ENCODE data around the gene HS1BP3. TPM values are rescaled to one million over a fixed set of nuclear protein-coding genes. Genes with fewer than 3 reads are reported as not detected.

HS1BP3 gene
- total and polyA plus RNA-seq, 9 of the 15 experiments (the other 6 are each of a cell fraction or from before 2014, with no cell fraction given) = 0.41 to 8.3 (median 5.9) TPM

DNA sequence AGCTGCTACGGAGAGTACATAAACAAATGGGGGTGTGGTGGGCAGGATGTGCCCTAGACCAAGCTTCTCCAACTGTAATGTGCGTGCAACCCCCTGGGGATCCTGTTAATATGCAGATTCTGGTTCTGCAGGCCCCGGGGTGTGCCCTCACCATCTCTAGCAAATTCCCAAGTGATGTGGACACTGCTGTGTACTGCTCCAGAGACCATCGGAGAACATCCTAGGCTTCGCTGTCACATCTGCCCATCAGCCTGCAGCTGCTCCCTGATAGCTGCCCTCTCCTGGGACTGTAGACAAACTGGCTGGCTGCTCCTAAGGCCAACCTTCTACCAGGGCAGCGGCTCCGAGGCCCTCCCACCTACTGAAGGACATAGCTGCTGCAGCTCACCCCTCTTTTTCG is 3.2 kb downstream of the HS1BP3 start (continued):
- TF ChIP-seq, protein P1, sequence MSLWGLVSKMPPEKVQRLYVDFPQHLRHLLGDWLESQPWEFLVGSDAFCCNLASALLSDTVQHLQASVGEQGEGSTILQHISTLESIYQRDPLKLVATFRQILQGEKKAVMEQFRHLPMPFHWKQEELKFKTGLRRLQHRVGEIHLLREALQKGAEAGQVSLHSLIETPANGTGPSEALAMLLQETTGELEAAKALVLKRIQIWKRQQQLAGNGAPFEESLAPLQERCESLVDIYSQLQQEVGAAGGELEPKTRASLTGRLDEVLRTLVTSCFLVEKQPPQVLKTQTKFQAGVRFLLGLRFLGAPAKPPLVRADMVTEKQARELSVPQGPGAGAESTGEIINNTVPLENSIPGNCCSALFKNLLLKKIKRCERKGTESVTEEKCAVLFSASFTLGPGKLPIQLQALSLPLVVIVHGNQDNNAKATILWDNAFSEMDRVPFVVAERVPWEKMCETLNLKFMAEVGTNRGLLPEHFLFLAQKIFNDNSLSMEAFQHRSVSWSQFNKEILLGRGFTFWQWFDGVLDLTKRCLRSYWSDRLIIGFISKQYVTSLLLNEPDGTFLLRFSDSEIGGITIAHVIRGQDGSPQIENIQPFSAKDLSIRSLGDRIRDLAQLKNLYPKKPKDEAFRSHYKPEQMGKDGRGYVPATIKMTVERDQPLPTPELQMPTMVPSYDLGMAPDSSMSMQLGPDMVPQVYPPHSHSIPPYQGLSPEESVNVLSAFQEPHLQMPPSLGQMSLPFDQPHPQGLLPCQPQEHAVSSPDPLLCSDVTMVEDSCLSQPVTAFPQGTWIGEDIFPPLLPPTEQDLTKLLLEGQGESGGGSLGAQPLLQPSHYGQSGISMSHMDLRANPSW (CRISPR knock-in tag; IDR thresholded peaks at IDR 0.05) = no peak
- no peak for TF ChIP-seq KDM4B (IDR thresholded peaks at IDR 0.05; ENCODE audit: borderline replicate concordance in 2 of 2, low read depth in 1 of 2)

DNA sequence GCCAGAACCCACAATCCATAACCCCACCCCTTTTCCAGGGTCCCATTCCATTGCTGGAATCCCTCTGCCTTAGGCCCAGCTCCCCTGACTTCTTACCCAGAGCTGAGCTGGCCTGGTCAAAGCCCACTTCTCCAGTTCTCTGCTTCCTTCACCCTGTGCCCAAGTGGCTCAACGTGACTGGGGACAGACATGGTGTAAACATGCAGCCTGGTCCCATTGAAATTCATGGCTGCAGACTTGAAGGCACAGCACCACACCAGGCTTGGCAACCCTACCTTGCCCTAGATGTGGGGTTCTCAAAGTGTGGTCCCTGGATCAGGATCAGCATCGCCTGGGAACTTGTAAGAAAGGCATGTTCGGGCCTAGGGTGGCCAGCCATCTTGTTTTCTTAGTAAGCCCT is 3.7 kb downstream of the HS1BP3 start:
- TF ChIP-seq ZNF830 (CRISPR knock-in tag; IDR thresholded peaks at IDR 0.05) (no peak), MCM2 (IDR thresholded peaks at IDR 0.05; ENCODE audit: low read depth) (no peak), MBD2 (IDR thresholded peaks at IDR 0.05; ENCODE audit: borderline replicate concordance, low read depth) (no peak)
- TF ChIP-seq, protein P2, sequence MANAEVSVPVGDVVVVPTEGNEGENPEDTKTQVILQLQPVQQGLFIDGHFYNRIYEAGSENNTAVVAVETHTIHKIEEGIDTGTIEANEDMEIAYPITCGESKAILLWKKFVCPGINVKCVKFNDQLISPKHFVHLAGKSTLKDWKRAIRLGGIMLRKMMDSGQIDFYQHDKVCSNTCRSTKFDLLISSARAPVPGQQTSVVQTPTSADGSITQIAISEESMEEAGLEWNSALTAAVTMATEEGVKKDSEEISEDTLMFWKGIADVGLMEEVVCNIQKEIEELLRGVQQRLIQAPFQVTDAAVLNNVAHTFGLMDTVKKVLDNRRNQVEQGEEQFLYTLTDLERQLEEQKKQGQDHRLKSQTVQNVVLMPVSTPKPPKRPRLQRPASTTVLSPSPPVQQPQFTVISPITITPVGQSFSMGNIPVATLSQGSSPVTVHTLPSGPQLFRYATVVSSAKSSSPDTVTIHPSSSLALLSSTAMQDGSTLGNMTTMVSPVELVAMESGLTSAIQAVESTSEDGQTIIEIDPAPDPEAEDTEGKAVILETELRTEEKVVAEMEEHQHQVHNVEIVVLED (CRISPR knock-in tag; IDR thresholded peaks at IDR 0.05) = no peak
- TF ChIP-seq, protein P3, sequence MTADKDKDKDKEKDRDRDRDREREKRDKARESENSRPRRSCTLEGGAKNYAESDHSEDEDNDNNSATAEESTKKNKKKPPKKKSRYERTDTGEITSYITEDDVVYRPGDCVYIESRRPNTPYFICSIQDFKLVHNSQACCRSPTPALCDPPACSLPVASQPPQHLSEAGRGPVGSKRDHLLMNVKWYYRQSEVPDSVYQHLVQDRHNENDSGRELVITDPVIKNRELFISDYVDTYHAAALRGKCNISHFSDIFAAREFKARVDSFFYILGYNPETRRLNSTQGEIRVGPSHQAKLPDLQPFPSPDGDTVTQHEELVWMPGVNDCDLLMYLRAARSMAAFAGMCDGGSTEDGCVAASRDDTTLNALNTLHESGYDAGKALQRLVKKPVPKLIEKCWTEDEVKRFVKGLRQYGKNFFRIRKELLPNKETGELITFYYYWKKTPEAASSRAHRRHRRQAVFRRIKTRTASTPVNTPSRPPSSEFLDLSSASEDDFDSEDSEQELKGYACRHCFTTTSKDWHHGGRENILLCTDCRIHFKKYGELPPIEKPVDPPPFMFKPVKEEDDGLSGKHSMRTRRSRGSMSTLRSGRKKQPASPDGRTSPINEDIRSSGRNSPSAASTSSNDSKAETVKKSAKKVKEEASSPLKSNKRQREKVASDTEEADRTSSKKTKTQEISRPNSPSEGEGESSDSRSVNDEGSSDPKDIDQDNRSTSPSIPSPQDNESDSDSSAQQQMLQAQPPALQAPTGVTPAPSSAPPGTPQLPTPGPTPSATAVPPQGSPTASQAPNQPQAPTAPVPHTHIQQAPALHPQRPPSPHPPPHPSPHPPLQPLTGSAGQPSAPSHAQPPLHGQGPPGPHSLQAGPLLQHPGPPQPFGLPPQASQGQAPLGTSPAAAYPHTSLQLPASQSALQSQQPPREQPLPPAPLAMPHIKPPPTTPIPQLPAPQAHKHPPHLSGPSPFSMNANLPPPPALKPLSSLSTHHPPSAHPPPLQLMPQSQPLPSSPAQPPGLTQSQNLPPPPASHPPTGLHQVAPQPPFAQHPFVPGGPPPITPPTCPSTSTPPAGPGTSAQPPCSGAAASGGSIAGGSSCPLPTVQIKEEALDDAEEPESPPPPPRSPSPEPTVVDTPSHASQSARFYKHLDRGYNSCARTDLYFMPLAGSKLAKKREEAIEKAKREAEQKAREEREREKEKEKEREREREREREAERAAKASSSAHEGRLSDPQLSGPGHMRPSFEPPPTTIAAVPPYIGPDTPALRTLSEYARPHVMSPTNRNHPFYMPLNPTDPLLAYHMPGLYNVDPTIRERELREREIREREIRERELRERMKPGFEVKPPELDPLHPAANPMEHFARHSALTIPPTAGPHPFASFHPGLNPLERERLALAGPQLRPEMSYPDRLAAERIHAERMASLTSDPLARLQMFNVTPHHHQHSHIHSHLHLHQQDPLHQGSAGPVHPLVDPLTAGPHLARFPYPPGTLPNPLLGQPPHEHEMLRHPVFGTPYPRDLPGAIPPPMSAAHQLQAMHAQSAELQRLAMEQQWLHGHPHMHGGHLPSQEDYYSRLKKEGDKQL (CRISPR knock-in tag; IDR thresholded peaks at IDR 0.05; ENCODE audit: borderline replicate concordance) = no peak
- TF ChIP-seq, protein P4, sequence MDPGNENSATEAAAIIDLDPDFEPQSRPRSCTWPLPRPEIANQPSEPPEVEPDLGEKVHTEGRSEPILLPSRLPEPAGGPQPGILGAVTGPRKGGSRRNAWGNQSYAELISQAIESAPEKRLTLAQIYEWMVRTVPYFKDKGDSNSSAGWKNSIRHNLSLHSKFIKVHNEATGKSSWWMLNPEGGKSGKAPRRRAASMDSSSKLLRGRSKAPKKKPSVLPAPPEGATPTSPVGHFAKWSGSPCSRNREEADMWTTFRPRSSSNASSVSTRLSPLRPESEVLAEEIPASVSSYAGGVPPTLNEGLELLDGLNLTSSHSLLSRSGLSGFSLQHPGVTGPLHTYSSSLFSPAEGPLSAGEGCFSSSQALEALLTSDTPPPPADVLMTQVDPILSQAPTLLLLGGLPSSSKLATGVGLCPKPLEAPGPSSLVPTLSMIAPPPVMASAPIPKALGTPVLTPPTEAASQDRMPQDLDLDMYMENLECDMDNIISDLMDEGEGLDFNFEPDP (CRISPR knock-in tag; IDR thresholded peaks at IDR 0.05) = no peak
- H3K9ac ChIP-seq (ENCODE audit: insufficient read depth in 1 of 2, low read depth in 2 of 2, low read length in 2 of 2) = no peak overlapping the region
- H2AFZ ChIP-seq (ENCODE audit: low read depth, low read length) = no peak overlapping the region
- intact Hi-C loops (cut with micrococcal nuclease) = no loop called here
- ATAC-seq (no peak), FAIRE-seq (no peak), DNase-seq (ENCODE audit: extremely low read depth in 1 of 4, low spot score in 3 of 4) (no peak)
- ChIA-PET POLR2A (interaction anchor here (0.5 to 1.6 kb wide), 4 partner anchors 9 to 501 kb away, joined by 3 to 6 read pairs (median 4); no protein-coding TSS in a partner anchor), CTCF (ENCODE audit: low intra/inter-chr PET ratio) (no interaction called here)
- H3K79me2 ChIP-seq (ENCODE audit: control insufficient read depth, insufficient read depth, low read length) = no peaks in the 10 kb centered on the region; the same call in 2 of the 3 replicates
- no peaks in the 10 kb centered on the region for H3K9me1 ChIP-seq (ENCODE audit: control insufficient read depth, insufficient read depth, low read length)
- peaks cover 0 to 15% of the 10 kb centered on the region in 2 experiments; a peak in 2 of 5 replicates for H3K27me3 ChIP-seq (ENCODE audit: control insufficient read depth in 2 of 2, insufficient read depth in 2 of 2, low read length in 2 of 2)
- H3K9me3 ChIP-seq (replicated peaks; ENCODE audit: control insufficient read depth, insufficient read depth, low read depth, low read length) = no peaks in the 10 kb centered on the region
- WGBS (ENCODE audit: insufficient coverage, low coverage, missing lambda C conversion rate) = 32% methylated on average over 3 of the region's 3 CpGs
- peaks cover 13 to 29% of the 10 kb centered on the region in 2 experiments; a peak in 4 of 5 replicates for H3K4me1 ChIP-seq (replicated peaks in 1 of 2; ENCODE audit: control insufficient read depth in 2 of 2, insufficient read depth in 2 of 2, low read length in 2 of 2)
- no peak overlapping the region for H3K27ac ChIP-seq (ENCODE audit: extremely low read depth, low read depth, low read length)
- no peak overlapping the region for H3K4me2 ChIP-seq (ENCODE audit: insufficient read depth, low read length)
- no TSS peak for BruUV-seq (replicated peaks)
- no peaks in the 10 kb centered on the region; the same call in 1 of the 2 replicates for H4K20me1 ChIP-seq (replicated peaks; ENCODE audit: control insufficient read depth, insufficient read depth, low read length)
- in situ Hi-C loops (cut with MboI) = no loop called here
- no peaks in the 10 kb centered on the region for H3K36me3 ChIP-seq (ENCODE audit: control insufficient read depth, insufficient read depth, low read length)
- no peak overlapping the region for H3K4me3 ChIP-seq
